OCI-LY1 (cell line): Measurements from ENCODE around the gene ABHD16A.

ENCODE experiments used
- H2AFZ ChIP-seq: fragments of 200-600 bp; sonication (generic), shearing (Covaris generic); 2 replicates; pipeline ENCODE4 v1.6.0; 2014; ENCODE audit warnings: antibody characterized with exemption, mild to moderate bottlenecking, low read length
- H3F3A ChIP-seq: fragments of 200-600 bp; sonication (generic), shearing (Covaris generic); 2 replicates; pipeline ENCODE4 v1.6.0; 2014; ENCODE audit warnings: mild to moderate bottlenecking, antibody characterized with exemption, low read length, moderate library complexity; ENCODE audit not compliant: insufficient read depth
- H3K27ac ChIP-seq: fragments of 200-600 bp; sonication (generic); 2 replicates; pipeline ENCODE4 v1.5.1; 2014; ENCODE audit warnings: low read length, mixed run types, mild to moderate bottlenecking, low read depth; ENCODE audit not compliant: poor library complexity, severe bottlenecking
- H3K27me3 ChIP-seq: fragments of 200-600 bp; sonication (generic); 2 replicates; pipeline ENCODE4 v1.6.0; 2014; ENCODE audit warnings: antibody characterized with exemption, mild to moderate bottlenecking, low read length, moderate library complexity; ENCODE audit not compliant: insufficient read depth
- H3K36me3 ChIP-seq: fragments of 200-600 bp; sonication (generic); 2 replicates; pipeline ENCODE4 v1.6.1; 2014; ENCODE audit warnings: mild to moderate bottlenecking, antibody characterized with exemption, low read length, moderate library complexity, mixed read lengths; ENCODE audit not compliant: insufficient read depth
- H3K4me1 ChIP-seq: fragments of 200-600 bp; sonication (generic); 2 replicates; pipeline ENCODE4 v1.5.1; 2014; ENCODE audit warnings: mild to moderate bottlenecking, low read length, moderate library complexity; ENCODE audit not compliant: insufficient read depth, severe bottlenecking
- H3K4me2 ChIP-seq: fragments of 200-600 bp; sonication (generic), shearing (Covaris generic); 2 replicates; pipeline ENCODE4 v1.6.1; 2014; ENCODE audit warnings: low read length
- H3K4me3 ChIP-seq: fragments of 200-600 bp; sonication (generic); 2 replicates; pipeline ENCODE4 v1.5.1; 2014; ENCODE audit warnings: low read length, low read depth, mild to moderate bottlenecking, mixed read lengths; ENCODE audit not compliant: poor library complexity, severe bottlenecking
- H3K79me2 ChIP-seq: fragments of 200-600 bp; shearing (Covaris generic); 2 replicates; pipeline ENCODE4 v1.6.1; 2016; ENCODE audit warnings: mixed run types, low read length, mixed read lengths; ENCODE audit not compliant: insufficient read depth
- H3K9ac ChIP-seq: fragments of 200-600 bp; sonication (generic), shearing (Covaris generic); 2 replicates; pipeline ENCODE4 v1.6.1; 2014; ENCODE audit warnings: mild to moderate bottlenecking, low read length, mixed read lengths
- H3K9me2 ChIP-seq: fragments of 200-600 bp; sonication (generic), shearing (Covaris generic); 2 replicates; pipeline ENCODE4 v1.6.1; 2014; ENCODE audit warnings: low read depth, mild to moderate bottlenecking, low read length, mixed read lengths
- H3K9me3 ChIP-seq: fragments of 200-600 bp; shearing (Covaris generic); 2 replicates; pipeline ENCODE4 v1.6.1; 2014; ENCODE audit warnings: low read length, mixed read lengths
- H4K20me1 ChIP-seq: fragments of 200-600 bp; sonication (generic), shearing (Covaris generic); 2 replicates; pipeline ENCODE4 v1.6.0; 2016; ENCODE audit warnings: mild to moderate bottlenecking, low read length; ENCODE audit not compliant: insufficient read depth
- CTCF ChIP-seq: fragments of 200-600 bp; sonication (generic), shearing (Covaris generic); IDR thresholded peaks from 2 replicates; pipeline ENCODE4 v1.5.1; 2017; ENCODE audit warnings: mild to moderate bottlenecking, antibody characterized with exemption, low read length, moderate library complexity, mixed read lengths
- EZH2 ChIP-seq: fragments of 200-600 bp; sonication (generic), shearing (Covaris generic); IDR thresholded peaks from 2 replicates; pipeline ENCODE4 v1.8.0; 2017; ENCODE audit warnings: borderline replicate concordance, mixed run types, mild to moderate bottlenecking, antibody characterized with exemption, low read length, moderate library complexity, mixed read lengths

The ABHD16A gene

GRCh38 chr6:31706599-31706998 is 3.5 kb upstream of the ABHD16A start, which contains the start of gene LY6G6F:
TSS of gene LY6G6F (plus strand) at chr6:31706866. CDS start at chr6:31706907, 41 bp downstream.
- H3K4me1 ChIP-seq: peaks cover 15% of the 10 kb centered on the region
- no peak within 1 kb of the TSS for H3K4me3 ChIP-seq
- no peak within 1 kb of the TSS for H3K4me2 ChIP-seq

GRCh38 chr6:31705931-31706330 is 2.8 kb upstream of the ABHD16A start:
- TF ChIP-seq CTCF (no peak), EZH2 (no peak)
- peaks cover 21% of the 10 kb centered on the region for H3K4me1 ChIP-seq
- H3K79me2 ChIP-seq: 0 out of 2 replicates have a peak, but pooled peaks cover 5% of the 10 kb centered on the region
- no peak overlapping the region for H2AFZ ChIP-seq
- H3F3A ChIP-seq: no peaks in the 10 kb centered on the region
- no peak overlapping the region for H3K4me3 ChIP-seq
- no peaks in the 10 kb centered on the region for H3K36me3 ChIP-seq
- no peak overlapping the region for H3K9ac ChIP-seq
- H3K9me2 ChIP-seq: no peaks in the 10 kb centered on the region
- 0 out of 2 replicates have a peak, but pooled peaks cover 4% of the 10 kb centered on the region for H3K27me3 ChIP-seq
- no peak overlapping the region for H3K27ac ChIP-seq
- no peaks in the 10 kb centered on the region for H4K20me1 ChIP-seq
- H3K9me3 ChIP-seq: no peaks in the 10 kb centered on the region
- no peak overlapping the region for H3K4me2 ChIP-seq

More at GRCh38 chr6:31706599-31706998, 3.5 kb upstream of the ABHD16A start, which contains the start of gene LY6G6F:
- no peak within 1 kb of the TSS for H2AFZ ChIP-seq
- H3K9me3 ChIP-seq: no peaks in the 10 kb centered on the region
- no peaks in the 10 kb centered on the region for H3F3A ChIP-seq
- no peak within 1 kb of the TSS for H3K27ac ChIP-seq
- H3K27me3 ChIP-seq: 0 out of 2 replicates have a peak, but pooled peaks cover 4% of the 10 kb centered on the region
- TF ChIP-seq EZH2 (no peak), CTCF (no peak)
- no peaks in the 10 kb centered on the region for H3K36me3 ChIP-seq
- 0 out of 2 replicates have a peak, but pooled peaks cover 5% of the 10 kb centered on the region for H3K79me2 ChIP-seq
- H3K9me2 ChIP-seq: no peaks in the 10 kb centered on the region
- H4K20me1 ChIP-seq: no peaks in the 10 kb centered on the region
- no peak within 1 kb of the TSS for H3K9ac ChIP-seq

GRCh38 chr6:31702405-31702818 is 712 bp downstream of the ABHD16A start:
- no peak overlapping the region for H2AFZ ChIP-seq
- H3K4me3 ChIP-seq: peak overlapping the region; percentile 85
- H3K27me3 ChIP-seq: no peaks in the 10 kb centered on the region
- H4K20me1 ChIP-seq: no peaks in the 10 kb centered on the region
- H3K9me2 ChIP-seq: no peaks in the 10 kb centered on the region
- peaks cover 23% of the 10 kb centered on the region for H3K4me1 ChIP-seq
- no peaks in the 10 kb centered on the region for H3F3A ChIP-seq
- H3K4me2 ChIP-seq: peak overlapping the region; percentile 91
- peaks cover 6% of the 10 kb centered on the region; the same call in 1 of the 2 replicates for H3K36me3 ChIP-seq
- TF ChIP-seq EZH2 (no peak), CTCF (no peak)
- no peaks in the 10 kb centered on the region for H3K9me3 ChIP-seq
- H3K79me2 ChIP-seq: 0 out of 2 replicates have a peak, but pooled peaks cover 5% of the 10 kb centered on the region
- H3K27ac ChIP-seq: peak overlapping the region; percentile 54
- peak overlapping the region; percentile 89 for H3K9ac ChIP-seq
